CD4-positive, alpha-beta memory T cell (primary cell): ENCODE data around the gene EIF3I. TPM values are rescaled to one million over a fixed set of nuclear protein-coding genes. Genes with fewer than 3 reads are reported as not detected.

Experiments
- CTCF ChIA-PET: fragments of 350-600 bp; sonication (Branson Sonifier 250); formaldehyde crosslinking; loops from one replicate; lab custom pipeline; 2021; ENCODE audit warnings: inconsistent platforms; ENCODE audit not compliant: partially characterized antibody; lab: Charles Lee
- POLR2A ChIA-PET: fragments of 350-600 bp; sonication (Branson Sonifier 250); formaldehyde crosslinking; loops from one replicate; lab custom pipeline; 2021; ENCODE audit not compliant: partially characterized antibody; lab: Charles Lee
- DNase-seq, 5 donors: peaks; one replicate each; pipeline versions ENCODE4 v3.0.0 to v3.0.0-alpha.2; 2020 to 2022; ENCODE audit warnings: mixed read lengths in 1 of 5
- H3K27ac ChIP-seq: one replicate; pipeline ENCODE4 v1.7.0; 2013; ENCODE audit warnings: low read depth, low read length
- H3K27me3 ChIP-seq: 2 replicates; pipeline ENCODE4 v1.7.0; 2013; ENCODE audit warnings: mild to moderate bottlenecking, low read length, moderate library complexity; ENCODE audit not compliant: insufficient read depth
- H3K36me3 ChIP-seq: 2 replicates; pipeline ENCODE4 v1.7.0; 2013; ENCODE audit warnings: mild to moderate bottlenecking, low read length, moderate library complexity; ENCODE audit not compliant: insufficient read depth
- H3K4me1 ChIP-seq: 2 replicates; pipeline ENCODE4 v1.7.0; 2013; ENCODE audit warnings: mild to moderate bottlenecking, low read length, moderate library complexity; ENCODE audit not compliant: insufficient read depth
- H3K4me3 ChIP-seq, 2 donors: one replicate each; pipeline ENCODE4 v1.7.0; 2013; ENCODE audit warnings: low read length in 2 of 2, mild to moderate bottlenecking in 1 of 2
- H3K9me3 ChIP-seq, 2 donors: one replicate each; pipeline ENCODE4 v1.7.0; 2013; ENCODE audit warnings: low read length in 2 of 2, control low read depth in 1 of 2; ENCODE audit not compliant: control insufficient read depth in 1 of 2
- H3K27ac Mint-ChIP-seq, 7 donors: one replicate each; pipeline ENCODE4 v1.8.0; 2020 to 2021; ENCODE audit warnings: mixed read lengths in 7 of 7, mild to moderate bottlenecking in 6 of 7, inconsistent platforms in 3 of 7, moderate library complexity in 3 of 7
- H3K27me3 Mint-ChIP-seq, 2 donors: one replicate each; pipeline ENCODE4 v1.8.0; 2020 to 2021; ENCODE audit warnings: mixed read lengths in 2 of 2
- H3K36me3 Mint-ChIP-seq, 2 donors: one replicate each; pipeline ENCODE4 v1.8.0; 2020 to 2021; ENCODE audit warnings: mixed read lengths in 2 of 2, inconsistent platforms in 1 of 2, mild to moderate bottlenecking in 1 of 2
- H3K4me1 Mint-ChIP-seq, 4 donors: one replicate each; pipeline ENCODE4 v1.8.0; 2020 to 2021; ENCODE audit warnings: mixed read lengths in 4 of 4, mild to moderate bottlenecking in 1 of 4
- H3K4me3 Mint-ChIP-seq, 8 donors: one replicate each; pipeline ENCODE4 v1.8.0; 2020 to 2021; ENCODE audit warnings: mixed read lengths in 8 of 8, mild to moderate bottlenecking in 7 of 8, moderate library complexity in 6 of 8, inconsistent platforms in 3 of 8
- H3K9me3 Mint-ChIP-seq, 8 donors: one replicate each; pipeline ENCODE4 v1.8.0; 2020 to 2021; ENCODE audit warnings: mixed read lengths in 8 of 8, mild to moderate bottlenecking in 5 of 8, inconsistent platforms in 3 of 8, moderate library complexity in 1 of 8
- intact Hi-C: fragments of 100-400 bp; cut with micrococcal nuclease; formaldehyde crosslinking; loops from one replicate; pipeline ENCODE4 v1.15.1; 2023
- polyA plus RNA-seq, 2 donors: library from polyadenylated mRNA; unstranded; fragments of 300-500 nt; fragmentation: Illumina TruSeq; gene quantifications; one replicate each; pipeline ENCODE4 v1.2.3, GENCODE V29; 2021
- total RNA-seq, 2 experiments: library from RNA; stranded (reverse); gene quantifications; one replicate each; pipeline ENCODE4 v1.2.3, GENCODE V29; 2021

EIF3I gene
- total and polyA plus RNA-seq, 4 experiments from 2014 or later = 78.3 to 248 (median 125) TPM

GRCh38 chr1:32247983-32248889, 26.0 kb downstream of the EIF3I start:
- CTCF ChIA-PET = interaction anchor here (0.6 to 10.0 kb wide), 38 partner anchors 8 to 175 kb away, joined by 3 to 151 read pairs (median 6); partner anchors contain the start of genes CCDC28B, DCDC2B, HDAC1 and IQCC
- intact Hi-C loops = no loop called here
- H3K27me3 ChIP-seq = no peaks in the 10 kb centered on the region
- POLR2A ChIA-PET = interaction anchor here (0.6 to 26.9 kb wide), 21 partner anchors 1 to 146 kb away, joined by 3 to 819 read pairs (median 8); partner anchors contain the start of genes BSDC1, CCDC28B, EIF3I and FAM167B
- Mint-ChIP-seq H3K27ac (peak overlapping the region; percentile 91 to 99 (median 99)), H3K9me3 (peaks cover 0 to 1% (median 0%) of the 10 kb centered on the region in 8 donors), H3K4me1 (peaks cover 26 to 64% (median 37%) of the 10 kb centered on the region in 4 donors), H3K36me3 (peaks cover 16 to 20% of the 10 kb centered on the region in 2 donors), H3K27me3 (no peaks in the 10 kb centered on the region), H3K4me3 (peak overlapping the region; percentile 82 to 100 (median 94))
- H3K4me1 ChIP-seq = peaks cover 52% of the 10 kb centered on the region
- H3K4me3 ChIP-seq = peak overlapping the region; percentile 42
- peak overlapping the region; percentile 89 for H3K27ac ChIP-seq
- DNase-seq = peak; percentile 63 to 75 (median 68)
- H3K36me3 ChIP-seq = no peaks in the 10 kb centered on the region
- no peaks in the 10 kb centered on the region for H3K9me3 ChIP-seq

- ChIA-PET POLR2A (interaction anchor here (0.9 to 26.9 kb wide), 27 partner anchors 0 to 401 kb away, joined by 3 to 819 read pairs (median 9); partner anchors contain the start of genes BSDC1, CCDC28B, EIF3I and FAM167B), CTCF (interaction anchor here (0.7 to 10.0 kb wide), 19 partner anchors 9 to 145 kb away, joined by 3 to 151 read pairs (median 14); partner anchors contain the start of genes BSDC1, HDAC1 and TXLNA)
- Mint-ChIP-seq H3K4me3 (peak overlapping the region; percentile 98 to 100 (median 99)), H3K9me3 (peaks cover 0 to 1% (median 0%) of the 10 kb centered on the region in 8 donors), H3K4me1 (peaks cover 31 to 79% (median 43%) of the 10 kb centered on the region in 4 donors), H3K27ac (peak overlapping the region; percentile 91 to 99 (median 97)), H3K27me3 (no peaks in the 10 kb centered on the region), H3K36me3 (peaks cover 21 to 27% of the 10 kb centered on the region in 2 donors)
- intact Hi-C loops = loop anchor here (1.0 to 2.0 kb wide), 5 partner anchors 10 to 85 kb away; partner anchors contain the start of genes EIF3I, HDAC1 and TMEM234
- Histone ChIP-seq H3K4me1 (peaks cover 52% of the 10 kb centered on the region), H3K9me3 (no peaks in the 10 kb centered on the region), H3K36me3 (no peaks in the 10 kb centered on the region), H3K27me3 (no peaks in the 10 kb centered on the region), H3K4me3 (peak overlapping the region; percentile 92 to 95), H3K27ac (peak overlapping the region; percentile 89)
- peak; percentile 85 to 96 (median 88) for DNase-seq
Observed at GRCh38 chr1:32249831-32250525, 27.8 kb downstream of the EIF3I start.

GRCh38 chr1:32250893-32251716, 28.9 kb downstream of the EIF3I start, which contains the start of gene LCK:
TSS of gene LCK (plus strand) at chr1:32251265. CDS start at chr1:32274330, 23,065 bp downstream.
- CTCF ChIA-PET = interaction anchor here (1.0 to 10.0 kb wide), 11 partner anchors 8 to 143 kb away, joined by 3 to 151 read pairs (median 23); partner anchors contain the start of genes BSDC1, HDAC1 and MARCKSL1
- POLR2A ChIA-PET = interaction anchor here (0.9 to 26.9 kb wide), 23 partner anchors 1 to 463 kb away, joined by 3 to 819 read pairs (median 10); partner anchors contain the start of genes BSDC1, CCDC28B, FAM167B and HDAC1

GRCh38 chr1:32255072-32256071, 33.2 kb downstream of the EIF3I start:
- Histone ChIP-seq H3K27me3 (no peaks in the 10 kb centered on the region), H3K4me3 (peak overlapping the region; percentile 15 to 95), H3K4me1 (peaks cover 50% of the 10 kb centered on the region), H3K9me3 (no peaks in the 10 kb centered on the region), H3K27ac (peak overlapping the region; percentile 58), H3K36me3 (no peaks in the 10 kb centered on the region)
- Mint-ChIP-seq H3K27ac (peak overlapping the region; percentile 71 to 94 (median 91)), H3K4me3 (peak overlapping the region; percentile 86 to 100 (median 92)), H3K4me1 (peaks cover 30 to 77% (median 44%) of the 10 kb centered on the region in 4 donors), H3K9me3 (no peaks in the 10 kb centered on the region), H3K27me3 (no peaks in the 10 kb centered on the region), H3K36me3 (peaks cover 39 to 51% of the 10 kb centered on the region in 2 donors)
- DNase-seq = peak in 3 of 5 donors; percentile 38 to 49 (median 46)
- CTCF ChIA-PET = interaction anchor here (0.5 to 10.0 kb wide), 10 partner anchors 7 to 607 kb away, joined by 3 to 151 read pairs (median 4); partner anchors contain the start of genes FAM167B, HDAC1 and LCK
- POLR2A ChIA-PET = interaction anchor here (0.6 to 26.9 kb wide), 17 partner anchors 5 to 148 kb away, joined by 3 to 819 read pairs (median 7); partner anchors contain the start of genes BSDC1, CCDC28B, FAM167B and HDAC1
- intact Hi-C loops = no loop called here

More at GRCh38 chr1:32250893-32251716, 28.9 kb downstream of the EIF3I start, which contains the start of gene LCK:
- Mint-ChIP-seq H3K36me3 (peaks cover 27 to 31% of the 10 kb centered on the region in 2 donors), H3K27me3 (no peaks in the 10 kb centered on the region), H3K27ac (peak within 1 kb of the TSS; percentile 91 to 99 (median 97)), H3K9me3 (peaks cover 0 to 1% (median 0%) of the 10 kb centered on the region in 8 donors), H3K4me3 (peak within 1 kb of the TSS; percentile 98 to 100 (median 99)), H3K4me1 (peaks cover 34 to 82% (median 47%) of the 10 kb centered on the region in 4 donors)
- H3K9me3 ChIP-seq = no peaks in the 10 kb centered on the region
- H3K27me3 ChIP-seq = no peaks in the 10 kb centered on the region
- no peaks in the 10 kb centered on the region for H3K36me3 ChIP-seq
- intact Hi-C loops = loop anchor here (1.0 to 2.0 kb wide), 5 partner anchors 11 to 84 kb away; partner anchors contain the start of genes EIF3I, HDAC1 and TMEM234
- peak within 1 kb of the TSS; percentile 89 for H3K27ac ChIP-seq
- DNase-seq = peak; percentile 56 to 72 (median 63)
- H3K4me1 ChIP-seq = peaks cover 56% of the 10 kb centered on the region
- peak within 1 kb of the TSS; percentile 92 to 95 for H3K4me3 ChIP-seq
